GM13976 (cell line): ENCODE measurements around the gene ANO9.

Experiments used
- DNase-seq: peaks from one replicate; pipeline ENCODE4 v3.0.0; 2012; ENCODE audit warnings: low spot score
- in situ Hi-C: fragments of 300-500 bp; cut with MboI; formaldehyde crosslinking; loops from one replicate; pipeline ENCODE4 v1.12.0; 2022; ENCODE audit warnings: low sequenced_read_pairs, mixed read lengths, inconsistent platforms; ENCODE audit not compliant: unreplicated experiment
- TF ChIP-seq, protein P1 (sequence below): IDR thresholded peaks from 2 replicates; pipeline ENCODE4 v1.5.1; 2012; ENCODE audit warnings: borderline replicate concordance, mild to moderate bottlenecking; ENCODE audit not compliant: insufficient read depth; ENCODE audit errors: extremely low read depth, missing control alignments, control extremely low read depth

The ANO9 gene

DNA sequence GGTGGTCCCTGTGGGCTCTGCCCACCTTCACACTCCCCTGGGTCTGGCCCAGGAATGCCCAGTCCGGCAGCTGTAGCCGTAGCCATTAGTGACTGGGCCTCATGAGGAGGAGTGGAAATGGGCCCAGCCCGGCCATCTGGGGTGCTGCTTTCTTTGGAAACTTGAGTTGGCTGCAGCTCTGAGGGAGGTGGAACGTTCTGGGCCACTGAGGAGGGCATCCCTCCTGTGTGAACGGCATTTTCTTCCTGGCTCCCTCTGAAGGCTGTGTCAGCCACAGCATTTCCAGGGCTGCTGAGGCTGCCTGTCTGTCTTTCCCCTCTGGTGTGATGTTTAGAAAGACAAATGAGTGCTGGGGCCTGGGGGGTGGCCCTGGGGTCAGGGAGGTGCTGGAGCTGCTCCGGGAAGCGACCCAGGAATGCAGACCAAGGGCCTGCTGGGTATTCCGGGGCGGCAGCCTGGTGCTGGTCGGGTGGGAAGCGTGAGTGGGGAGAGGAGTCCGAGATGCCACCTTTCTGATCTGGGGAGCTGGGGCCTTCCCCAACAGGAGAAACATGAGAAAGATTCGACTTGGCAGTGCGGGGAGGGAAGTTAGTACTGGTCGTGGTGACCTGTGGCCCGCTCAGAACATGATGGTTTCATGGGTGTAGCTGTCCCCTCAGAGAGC, 35.4 kb upstream of the ANO9 start:
- TF ChIP-seq, protein P1, sequence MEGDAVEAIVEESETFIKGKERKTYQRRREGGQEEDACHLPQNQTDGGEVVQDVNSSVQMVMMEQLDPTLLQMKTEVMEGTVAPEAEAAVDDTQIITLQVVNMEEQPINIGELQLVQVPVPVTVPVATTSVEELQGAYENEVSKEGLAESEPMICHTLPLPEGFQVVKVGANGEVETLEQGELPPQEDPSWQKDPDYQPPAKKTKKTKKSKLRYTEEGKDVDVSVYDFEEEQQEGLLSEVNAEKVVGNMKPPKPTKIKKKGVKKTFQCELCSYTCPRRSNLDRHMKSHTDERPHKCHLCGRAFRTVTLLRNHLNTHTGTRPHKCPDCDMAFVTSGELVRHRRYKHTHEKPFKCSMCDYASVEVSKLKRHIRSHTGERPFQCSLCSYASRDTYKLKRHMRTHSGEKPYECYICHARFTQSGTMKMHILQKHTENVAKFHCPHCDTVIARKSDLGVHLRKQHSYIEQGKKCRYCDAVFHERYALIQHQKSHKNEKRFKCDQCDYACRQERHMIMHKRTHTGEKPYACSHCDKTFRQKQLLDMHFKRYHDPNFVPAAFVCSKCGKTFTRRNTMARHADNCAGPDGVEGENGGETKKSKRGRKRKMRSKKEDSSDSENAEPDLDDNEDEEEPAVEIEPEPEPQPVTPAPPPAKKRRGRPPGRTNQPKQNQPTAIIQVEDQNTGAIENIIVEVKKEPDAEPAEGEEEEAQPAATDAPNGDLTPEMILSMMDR = no peak
- in situ Hi-C loops = no loop called here
- DNase-seq = no peak

GRCh38 chr11:476416-476815, 34.6 kb upstream of the ANO9 start:
- TF ChIP-seq, protein P1 = no peak
- DNase-seq = no peak
- in situ Hi-C loops = no loop called here

GRCh38 chr11:475941-476340, 34.1 kb upstream of the ANO9 start:
- DNase-seq = no peak
- in situ Hi-C loops = no loop called here
- TF ChIP-seq, protein P1 = no peak

GRCh38 chr11:474914-475506, 33.2 kb upstream of the ANO9 start:
- in situ Hi-C loops = no loop called here
- no peak for DNase-seq
- TF ChIP-seq, protein P1 = no peak

GRCh38 chr11:473962-474785, 32.4 kb upstream of the ANO9 start:
- in situ Hi-C loops = no loop called here
- TF ChIP-seq, protein P1 = no peak
- DNase-seq = no peak

DNA sequence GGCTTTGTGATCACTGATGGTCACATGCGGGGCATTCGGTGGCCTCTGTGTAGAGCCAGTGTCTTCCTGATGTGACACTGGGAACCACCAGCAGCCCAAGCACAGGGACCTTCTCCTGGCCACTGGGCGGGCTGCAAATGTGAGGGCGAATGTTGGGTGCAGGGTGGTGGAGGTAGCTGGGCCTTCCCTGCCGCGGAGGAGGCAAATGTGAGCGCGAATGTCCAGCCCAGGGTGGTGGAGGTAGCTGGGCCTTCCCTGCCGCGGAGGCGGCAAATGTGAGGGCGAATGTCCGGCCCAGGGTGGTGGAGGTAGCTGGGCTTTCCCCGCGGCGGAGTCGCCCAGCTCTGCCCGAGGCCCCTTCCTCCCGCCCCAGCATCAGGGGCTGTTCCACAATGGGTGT, 31.6 kb upstream of the ANO9 start:
- in situ Hi-C loops = no loop called here
- no peak for DNase-seq
- TF ChIP-seq, protein P1 = no peak
